Heart right ventricle (tissue), 16 donors: ENCODE results near the gene HIP1R. TPM values are rescaled to one million over a fixed set of nuclear protein-coding genes. Genes with fewer than 3 reads are reported as not detected.

ENCODE experiments used
- ATAC-seq, 8 donors: fragments of 200-7000 bp; cut with Tn5 transposase; one replicate each; pipeline ENCODE4 v1.9.1; 2020; ENCODE audit warnings: mild to moderate bottlenecking in 8 of 8, moderate library complexity in 8 of 8, moderate number of reproducible peaks in 1 of 8
- DNase-seq, 2 donors: peaks; one replicate each; pipeline ENCODE4 v3.0.0-alpha.2; 2020
- H3K27ac ChIP-seq, 10 donors: fragments of 200-600 bp; sonication (generic) in 2 of 10; one replicate each; pipeline versions ENCODE4 v1.5.0 to v1.8.0; 2020 to 2022; ENCODE audit warnings: mild to moderate bottlenecking in 3 of 10
- H3K27me3 ChIP-seq, 7 donors: fragments of 200-600 bp; one replicate each; pipeline ENCODE4 v1.8.0; 2021 to 2022; ENCODE audit warnings: mild to moderate bottlenecking in 2 of 7
- H3K36me3 ChIP-seq, 9 donors: fragments of 200-600 bp; sonication (generic) in 1 of 9; one replicate each; pipeline versions ENCODE4 v1.5.0 to v1.8.0; 2020 to 2022; ENCODE audit warnings: mild to moderate bottlenecking in 2 of 9
- H3K4me1 ChIP-seq, 9 donors: fragments of 200-600 bp; sonication (generic) in 1 of 9; one replicate each; pipeline versions ENCODE4 v1.5.0 to v1.8.0; 2020 to 2022; ENCODE audit warnings: mild to moderate bottlenecking in 4 of 9
- H3K4me3 ChIP-seq, 10 donors: fragments of 200-600 bp; sonication (generic) in 2 of 10; one replicate each; pipeline versions ENCODE4 v1.5.0 to v1.8.0; 2020 to 2022; ENCODE audit warnings: mild to moderate bottlenecking in 7 of 10, moderate library complexity in 2 of 10
- H3K9me3 ChIP-seq, 11 donors: fragments of 200-600 bp in 10 of 11; sonication (generic) in 2 of 11; one replicate each; pipeline versions ENCODE4 v1.5.0 to v1.8.0; 2013 to 2022; ENCODE audit warnings: mild to moderate bottlenecking in 2 of 11, control low read depth in 1 of 11, moderate library complexity in 1 of 11
- WGBS, 2 donors: extraction: QIAGEN DNeasy Blood & Tissue Kit; methylation state at CpG; one replicate each; pipeline ENCODE4 v1.1.7; 2013; ENCODE audit warnings: inconsistent platforms in 1 of 2; 5-methylcytosine and 5-hydroxymethylcytosine counted together
- intact Hi-C, 10 donors: fragments of 100-400 bp; cut with DNase I; formaldehyde crosslinking; loops; one replicate each; pipeline versions ENCODE4 v1.11.1 to v1.14.2; 2022
- polyA plus RNA-seq, 2 donors: library from polyadenylated mRNA; stranded (reverse); fragments of 200-250 nt; gene quantifications; one replicate each; pipeline ENCODE4 v1.2.3, GENCODE V29; 2013
- total RNA-seq, 10 donors: library from RNA; stranded (reverse); fragmentation: NEBNext Ultra II Directional in 3 of 10; extraction: Animal tissue kit (Norgen Biotek cat#: 25700) in 3 of 10; gene quantifications; one replicate each; pipeline versions ENCODE4 v1.2.1 to v1.2.4, GENCODE V29; 2021 to 2023
- TF ChIP-seq, protein P1 (sequence below), 9 donors: fragments of 200-600 bp; sonication (generic) in 2 of 9; IDR thresholded peaks; one replicate each; pipeline versions ENCODE4 v1.5.0 to v1.8.0; 2021 to 2022; ENCODE audit warnings: antibody characterized with exemption in 9 of 9, mild to moderate bottlenecking in 5 of 9, moderate library complexity in 1 of 9
- donor health status: Arrhythmogenic right ventricular cardiomyopathy.
- donor health status: ischemic (EF 13 %, LVEDD 7.1; RV severe dilation, severe dysfunction).
- donor health status: healthy with polysubstance abuse.
- donor health status: DM: no; HTN: yes; CAD: no.
- donor health status: DM: no; HTN: no; CAD: no.
- donor health status: ischemic (EF 25% LVEDD 6.9; RV normal size, moderate dysfunction).
- donor health status: ischemic (EF 25% LVEDD 5.7; RV mildly dilated, moderate dysfunction).
- donor health status: healthy.
- donor health status: DM: yes; HTN: yes; CAD: no.
- donor health status: Ischemic cardiomyopathy.
- donor health status: ischemic (EF 35%, LVEDD 5.7; RV mildly dilated, moderate dysfunction).
- donor health status: nonischemic (EF 11% LVEDD 7.7; RV severe dilation, severe dysfunction).
- donor health status: DM: yes; HTN: yes; CAD: no.
- donor health status: PGD.
- donor health status: ischemic (EF 29% LVEDD 5.4; RV normal size, mild dysfunction).
- donor health status: nonischemic (EF 23%, LVEDD 6.1; RV moderate dilation, normal function).

Gene HIP1R
- total and polyA plus RNA-seq, 12 donors: 13.7 to 37.7 (median 18.0) TPM

- Histone ChIP-seq H3K27me3 (no peaks in the 10 kb centered on the region), H3K4me3 (peak overlapping the region in 8 of 10 donors; percentile 33 to 56 (median 50))
These were observed 35.0 kb downstream of the HIP1R start for GRCh38 chr12:122870163-122870842.

GRCh38 chr12:122870867-122871664 lies 35.8 kb downstream of the HIP1R start:
- DNase-seq: no peak

More at GRCh38 chr12:122870163-122870842, 35.0 kb downstream of the HIP1R start:
- WGBS, 2 donors: 84% methylated on average over 11 of the region's 11 CpGs
- ATAC-seq: no peak
- Histone ChIP-seq H3K9me3 (no peaks in the 10 kb centered on the region), H3K4me1 (peaks cover 41 to 100% (median 91%) of the 10 kb centered on the region in 9 donors), H3K36me3 (peaks cover 0 to 56% (median 25%) of the 10 kb centered on the region in 9 donors), H3K27ac (peak overlapping the region in 9 of 10 donors; percentile 80 to 95 (median 88))
- intact Hi-C loops: no loop called here
- DNase-seq: no peak
- TF ChIP-seq, protein P1, sequence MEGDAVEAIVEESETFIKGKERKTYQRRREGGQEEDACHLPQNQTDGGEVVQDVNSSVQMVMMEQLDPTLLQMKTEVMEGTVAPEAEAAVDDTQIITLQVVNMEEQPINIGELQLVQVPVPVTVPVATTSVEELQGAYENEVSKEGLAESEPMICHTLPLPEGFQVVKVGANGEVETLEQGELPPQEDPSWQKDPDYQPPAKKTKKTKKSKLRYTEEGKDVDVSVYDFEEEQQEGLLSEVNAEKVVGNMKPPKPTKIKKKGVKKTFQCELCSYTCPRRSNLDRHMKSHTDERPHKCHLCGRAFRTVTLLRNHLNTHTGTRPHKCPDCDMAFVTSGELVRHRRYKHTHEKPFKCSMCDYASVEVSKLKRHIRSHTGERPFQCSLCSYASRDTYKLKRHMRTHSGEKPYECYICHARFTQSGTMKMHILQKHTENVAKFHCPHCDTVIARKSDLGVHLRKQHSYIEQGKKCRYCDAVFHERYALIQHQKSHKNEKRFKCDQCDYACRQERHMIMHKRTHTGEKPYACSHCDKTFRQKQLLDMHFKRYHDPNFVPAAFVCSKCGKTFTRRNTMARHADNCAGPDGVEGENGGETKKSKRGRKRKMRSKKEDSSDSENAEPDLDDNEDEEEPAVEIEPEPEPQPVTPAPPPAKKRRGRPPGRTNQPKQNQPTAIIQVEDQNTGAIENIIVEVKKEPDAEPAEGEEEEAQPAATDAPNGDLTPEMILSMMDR (IDR thresholded peaks at IDR 0.05): no peak

GRCh38 chr12:122871851-122872780 lies 36.9 kb downstream of the HIP1R start:
- peaks cover 0 to 38% (median 20%) of the 10 kb centered on the region in 9 donors for H3K36me3 ChIP-seq
- peak overlapping the region in 9 of 10 donors; percentile 33 to 56 (median 49) for H3K4me3 ChIP-seq
- 25 to 34% methylated on average over 23 of the region's 23 CpGs for WGBS, 2 donors
- ATAC-seq: peak in 7 of 8 donors; percentile 48 to 83 (median 72)
- no peaks in the 10 kb centered on the region for H3K27me3 ChIP-seq
- peak overlapping the region; percentile 80 to 95 (median 88) for H3K27ac ChIP-seq
- DNase-seq: peak in 1 of 2 donors; percentile 83
- peaks cover 33 to 100% (median 95%) of the 10 kb centered on the region in 9 donors for H3K4me1 ChIP-seq
- H3K9me3 ChIP-seq: no peaks in the 10 kb centered on the region
- intact Hi-C loops: loop anchor here in 1 of 10 donors (2.0 kb wide), 1 partner anchor 17 kb away; no protein-coding TSS in a partner anchor
- TF ChIP-seq, protein P1 (IDR thresholded peaks at IDR 0.05): no peak

More at GRCh38 chr12:122870867-122871664, 35.8 kb downstream of the HIP1R start:
- peaks cover 39 to 100% (median 94%) of the 10 kb centered on the region in 9 donors for H3K4me1 ChIP-seq
- TF ChIP-seq, protein P1 (IDR thresholded peaks at IDR 0.05): no peak
- peaks cover 0 to 49% (median 25%) of the 10 kb centered on the region in 9 donors for H3K36me3 ChIP-seq
- H3K27me3 ChIP-seq: no peaks in the 10 kb centered on the region
- 14 to 15% methylated on average over 15 of the region's 15 CpGs for WGBS, 2 donors
- intact Hi-C loops: no loop called here
- no peaks in the 10 kb centered on the region for H3K9me3 ChIP-seq
- peak in 5 of 8 donors; percentile 11 to 40 (median 18) for ATAC-seq
- H3K27ac ChIP-seq: peak overlapping the region; percentile 80 to 95 (median 88)
- H3K4me3 ChIP-seq: peak overlapping the region in 9 of 10 donors; percentile 33 to 56 (median 49)
